Natural killer cell (primary cell): ENCODE results near the gene NRF1. TPM values are rescaled to one million over a fixed set of nuclear protein-coding genes. Genes with fewer than 3 reads are reported as not detected.
"Not testable (repeated sequence)": the region's sequence is repeated elsewhere in the genome, so short reads cannot be mapped to it uniquely, and the experiment has no call there.

Experiments used
- ATAC-seq, 3 donors: fragments of 150-1000 bp in 2 of 3; fragments of 200-7000 bp in 1 of 3; cut with Tn5 transposase; 1 replicate in 1 of 3; 2 replicates in 2 of 3; pipeline ENCODE4 v1.10.0; 2021; ENCODE audit warnings: mild to moderate bottlenecking in 2 of 3, moderate library complexity in 2 of 3
- DNase-seq, 2 donors: peaks; one replicate each; pipeline versions ENCODE4 v3.0.0 to v3.0.0-alpha.2; 2013 to 2021; ENCODE audit warnings: mixed read lengths in 1 of 2
- H3K27ac ChIP-seq: one replicate; pipeline ENCODE4 v1.5.1; 2013; ENCODE audit warnings: mild to moderate bottlenecking, low read length
- H3K27me3 ChIP-seq: one replicate; pipeline ENCODE4 v1.6.1; 2013; ENCODE audit warnings: low read length; ENCODE audit not compliant: control insufficient read depth, insufficient read depth
- H3K36me3 ChIP-seq: one replicate; pipeline ENCODE4 v1.6.1; 2013; ENCODE audit warnings: low read length; ENCODE audit not compliant: control insufficient read depth, insufficient read depth
- H3K4me1 ChIP-seq: one replicate; pipeline ENCODE4 v1.6.1; 2013; ENCODE audit warnings: low read length; ENCODE audit not compliant: control insufficient read depth, insufficient read depth
- H3K4me3 ChIP-seq: one replicate; pipeline ENCODE4 v1.5.1; 2013; ENCODE audit warnings: low read length
- H3K9me3 ChIP-seq: one replicate; pipeline ENCODE4 v1.6.1; 2013; ENCODE audit warnings: low read length; ENCODE audit not compliant: control insufficient read depth, insufficient read depth
- H3K27ac Mint-ChIP-seq, 2 donors: one replicate each; pipeline ENCODE4 v1.8.0; 2022; ENCODE audit warnings: mild to moderate bottlenecking in 2 of 2, mixed read lengths in 2 of 2, moderate library complexity in 1 of 2
- H3K27me3 Mint-ChIP-seq, 2 donors: one replicate each; pipeline ENCODE4 v1.8.0; 2022; ENCODE audit warnings: low read depth in 2 of 2, mixed read lengths in 2 of 2
- H3K36me3 Mint-ChIP-seq: one replicate; pipeline ENCODE4 v1.8.0; 2022; ENCODE audit warnings: mixed read lengths
- H3K4me1 Mint-ChIP-seq, 2 donors: one replicate each; pipeline ENCODE4 v1.8.0; 2022; ENCODE audit warnings: mixed read lengths in 2 of 2
- H3K4me3 Mint-ChIP-seq: one replicate; pipeline ENCODE4 v1.8.0; 2022; ENCODE audit warnings: mild to moderate bottlenecking, moderate library complexity, mixed read lengths
- H3K9me3 Mint-ChIP-seq, 2 donors: one replicate each; pipeline ENCODE4 v1.8.0; 2022; ENCODE audit warnings: mixed read lengths in 2 of 2
- WGBS: methylation state at CpG from one replicate; pipeline ENCODE4 v1.1.7; 2013; ENCODE audit warnings: missing lambda C conversion rate; ENCODE audit not compliant: insufficient coverage; 5-methylcytosine and 5-hydroxymethylcytosine counted together
- intact Hi-C: fragments of 100-400 bp; cut with micrococcal nuclease; formaldehyde crosslinking; loops from one replicate; pipeline ENCODE4 v1.14.2; 2022
- total RNA-seq, 4 donors: library from RNA; stranded (reverse); fragments of 120-200 nt in 1 of 4; gene quantifications; one replicate each; pipeline versions ENCODE4 v1.2.3 to v1.2.4, GENCODE V29; 2013 to 2022
- TF ChIP-seq, protein P1 (sequence below): fragments of 200-600 bp; IDR thresholded peaks from one replicate; pipeline ENCODE4 v1.8.0; 2022; ENCODE audit warnings: antibody characterized with exemption

Gene NRF1
- total RNA-seq, 3 donors from 2014 or later (not counting 1 experiment from before 2014, with no cell fraction given): 39.8 to 43.5 (median 40.1) TPM

DNA sequence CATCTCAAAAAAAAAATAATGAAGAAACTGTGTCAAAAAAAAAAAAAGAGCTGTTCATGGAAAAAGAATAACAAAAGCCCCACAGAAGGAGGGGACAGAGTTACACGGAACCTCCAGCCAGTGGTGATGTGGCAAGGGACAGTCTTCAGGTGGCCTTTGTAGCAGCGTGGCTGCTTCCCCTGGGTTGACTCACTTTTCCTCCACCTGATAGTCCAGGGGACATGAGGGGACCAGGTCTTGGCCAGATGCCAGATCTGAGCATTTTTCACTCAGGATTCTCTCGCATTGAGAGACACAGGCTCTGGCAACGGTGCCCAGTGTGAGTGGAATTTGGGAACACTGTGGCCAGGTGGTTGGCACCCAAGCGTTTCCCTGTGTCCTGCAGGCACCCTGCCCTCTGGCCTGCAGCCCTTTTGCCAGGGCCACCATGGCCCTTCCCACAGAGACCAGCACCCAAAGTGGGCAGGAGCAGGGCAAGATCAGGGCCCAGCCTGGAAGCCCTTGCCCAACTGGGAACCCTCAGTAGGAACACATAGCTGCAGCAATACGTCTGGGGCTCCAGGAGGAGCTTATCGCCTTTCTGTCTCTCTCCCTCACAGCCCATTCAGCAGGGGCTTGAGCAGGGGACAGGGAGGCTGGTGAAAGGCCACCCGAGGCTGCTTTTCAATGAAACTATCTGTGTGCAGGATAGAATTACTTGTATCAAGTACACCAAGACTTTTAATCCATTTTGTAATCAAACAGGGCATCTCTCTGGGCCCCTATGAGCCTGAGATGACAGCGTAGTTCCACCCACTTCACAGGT, 182.2 kb downstream of the NRF1 start:
- WGBS: 80% methylated on average over 8 of the region's 9 CpGs
- no peak for ATAC-seq
- peaks cover 12% of the 10 kb centered on the region in 2 donors for H3K27me3 Mint-ChIP-seq
- no peaks in the 10 kb centered on the region for H3K4me1 Mint-ChIP-seq
- Histone ChIP-seq H3K4me3 (no peak overlapping the region), H3K9me3 (no peaks in the 10 kb centered on the region), H3K4me1 (no peaks in the 10 kb centered on the region), H3K27ac (no peak overlapping the region), H3K36me3 (no peaks in the 10 kb centered on the region), H3K27me3 (no peaks in the 10 kb centered on the region)
- no peak overlapping the region for H3K27ac Mint-ChIP-seq
- H3K4me3 Mint-ChIP-seq: no peak overlapping the region
- no peak for DNase-seq
- intact Hi-C loops: no loop called here
- H3K36me3 Mint-ChIP-seq: no peaks in the 10 kb centered on the region
- H3K9me3 Mint-ChIP-seq: no peaks in the 10 kb centered on the region
- TF ChIP-seq, protein P1, sequence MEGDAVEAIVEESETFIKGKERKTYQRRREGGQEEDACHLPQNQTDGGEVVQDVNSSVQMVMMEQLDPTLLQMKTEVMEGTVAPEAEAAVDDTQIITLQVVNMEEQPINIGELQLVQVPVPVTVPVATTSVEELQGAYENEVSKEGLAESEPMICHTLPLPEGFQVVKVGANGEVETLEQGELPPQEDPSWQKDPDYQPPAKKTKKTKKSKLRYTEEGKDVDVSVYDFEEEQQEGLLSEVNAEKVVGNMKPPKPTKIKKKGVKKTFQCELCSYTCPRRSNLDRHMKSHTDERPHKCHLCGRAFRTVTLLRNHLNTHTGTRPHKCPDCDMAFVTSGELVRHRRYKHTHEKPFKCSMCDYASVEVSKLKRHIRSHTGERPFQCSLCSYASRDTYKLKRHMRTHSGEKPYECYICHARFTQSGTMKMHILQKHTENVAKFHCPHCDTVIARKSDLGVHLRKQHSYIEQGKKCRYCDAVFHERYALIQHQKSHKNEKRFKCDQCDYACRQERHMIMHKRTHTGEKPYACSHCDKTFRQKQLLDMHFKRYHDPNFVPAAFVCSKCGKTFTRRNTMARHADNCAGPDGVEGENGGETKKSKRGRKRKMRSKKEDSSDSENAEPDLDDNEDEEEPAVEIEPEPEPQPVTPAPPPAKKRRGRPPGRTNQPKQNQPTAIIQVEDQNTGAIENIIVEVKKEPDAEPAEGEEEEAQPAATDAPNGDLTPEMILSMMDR: no peak

DNA sequence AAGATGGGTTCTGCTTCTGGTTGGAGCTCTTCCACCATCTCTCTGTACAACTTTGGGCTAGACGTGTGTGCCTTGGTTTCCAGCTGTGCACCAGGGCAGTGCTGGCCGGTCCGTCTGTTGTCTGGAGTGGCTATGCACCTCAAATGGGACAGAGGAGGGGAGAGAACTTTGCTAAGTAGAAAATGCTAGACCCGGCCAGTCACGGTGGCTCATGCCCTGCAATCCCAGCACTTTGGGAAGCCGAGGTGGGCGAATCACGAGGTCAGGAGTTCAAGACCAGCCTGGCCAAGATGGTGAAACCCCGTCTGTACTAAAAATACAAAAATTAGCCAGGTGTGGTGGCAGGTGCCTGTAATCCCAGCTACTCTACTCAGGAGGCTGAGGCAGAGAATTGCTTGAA, 182.9 kb downstream of the NRF1 start:
- H3K27me3 Mint-ChIP-seq, H3K36me3 Mint-ChIP-seq, H3K36me3 ChIP-seq, H3K9me3 Mint-ChIP-seq, H3K27me3 ChIP-seq, H3K4me1 ChIP-seq, H3K4me3 ChIP-seq, ATAC-seq, H3K4me3 Mint-ChIP-seq, H3K4me1 Mint-ChIP-seq, DNase-seq, H3K27ac ChIP-seq, H3K27ac Mint-ChIP-seq, intact Hi-C loops, H3K9me3 ChIP-seq: not testable (repeated sequence)
- WGBS: 85% methylated on average over 9 of the region's 9 CpGs

DNA sequence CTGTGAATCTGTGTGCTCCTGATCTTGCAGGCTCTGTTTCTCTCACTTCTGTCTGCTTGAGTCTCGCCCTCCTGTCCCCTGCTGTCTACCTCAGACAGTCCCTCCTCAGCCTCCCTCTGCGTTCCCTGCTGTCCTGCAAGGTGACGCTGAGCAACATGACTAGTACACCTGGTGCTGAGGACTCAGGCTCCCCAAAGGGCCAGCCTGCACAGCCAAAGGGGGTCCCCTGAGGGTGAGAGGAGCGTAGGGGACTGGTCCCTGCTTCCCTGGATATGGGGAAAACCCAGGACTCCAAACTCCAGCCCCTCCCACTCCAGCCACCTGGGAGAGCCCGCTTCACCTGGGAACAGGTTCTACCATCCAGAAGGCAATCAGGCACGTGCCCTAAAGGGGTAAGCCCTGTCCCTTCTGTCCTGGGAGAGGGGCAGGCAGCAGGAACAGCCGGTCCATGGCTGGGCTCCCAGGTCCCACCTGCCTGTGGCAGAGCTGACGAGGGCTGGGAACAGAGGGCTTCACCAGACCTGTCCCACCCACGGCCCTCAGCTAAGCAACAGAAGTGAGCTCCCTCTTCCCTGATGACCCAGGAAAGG, 184.8 kb downstream of the NRF1 start:
- no peaks in the 10 kb centered on the region for H3K27me3 ChIP-seq
- H3K36me3 ChIP-seq: no peaks in the 10 kb centered on the region
- Mint-ChIP-seq H3K27ac (no peak overlapping the region), H3K36me3 (no peaks in the 10 kb centered on the region), H3K9me3 (no peaks in the 10 kb centered on the region), H3K4me3 (no peak overlapping the region), H3K27me3 (peaks cover 0 to 8% of the 10 kb centered on the region in 2 donors), H3K4me1 (no peaks in the 10 kb centered on the region)
- H3K9me3 ChIP-seq: no peaks in the 10 kb centered on the region
- ATAC-seq (no peak), DNase-seq (no peak)
- H3K4me1 ChIP-seq: no peaks in the 10 kb centered on the region
- H3K27ac ChIP-seq: no peak overlapping the region
- intact Hi-C loops: no loop called here
- TF ChIP-seq, protein P1: no peak
- no peak overlapping the region for H3K4me3 ChIP-seq
- 90% methylated on average over 9 of the region's 9 CpGs for WGBS

DNA sequence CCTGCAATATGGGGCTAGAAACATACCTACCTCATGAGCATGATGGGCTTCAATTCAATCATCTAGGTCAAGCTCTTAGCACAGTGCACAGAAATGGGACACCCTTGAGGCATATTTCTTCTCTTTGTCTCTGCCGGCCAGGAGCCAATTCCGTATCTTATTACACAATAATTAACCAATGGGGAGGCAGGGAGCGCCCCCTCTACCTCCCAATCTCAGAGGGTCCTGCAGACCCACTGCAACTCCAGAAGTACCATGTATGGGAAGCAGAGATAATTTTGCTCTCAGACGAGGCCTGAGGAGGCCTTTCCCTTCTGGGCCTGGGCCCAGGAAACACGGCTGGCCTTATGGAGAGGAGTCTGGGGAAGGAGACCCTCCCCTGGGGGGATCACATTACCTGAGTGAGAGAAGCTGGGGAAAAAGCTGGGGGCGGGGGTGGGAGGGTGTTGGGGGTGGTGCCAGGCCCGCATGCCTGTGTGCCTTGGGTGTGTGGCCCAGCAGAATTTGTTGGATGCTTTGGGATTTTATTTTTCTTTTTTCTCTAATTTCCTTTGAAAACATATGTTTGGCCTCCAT, 185.8 kb downstream of the NRF1 start:
- H3K9me3 Mint-ChIP-seq: no peaks in the 10 kb centered on the region
- Histone ChIP-seq H3K27me3 (no peaks in the 10 kb centered on the region), H3K4me1 (no peaks in the 10 kb centered on the region), H3K27ac (no peak overlapping the region), H3K9me3 (no peaks in the 10 kb centered on the region), H3K4me3 (no peak overlapping the region), H3K36me3 (no peaks in the 10 kb centered on the region)
- WGBS: 81% methylated on average over 6 of the region's 7 CpGs
- no peak overlapping the region for H3K27ac Mint-ChIP-seq
- peaks cover 0 to 5% of the 10 kb centered on the region in 2 donors for H3K27me3 Mint-ChIP-seq
- TF ChIP-seq, protein P1: no peak
- intact Hi-C loops: no loop called here
- no peaks in the 10 kb centered on the region for H3K4me1 Mint-ChIP-seq
- H3K36me3 Mint-ChIP-seq: no peaks in the 10 kb centered on the region
- H3K4me3 Mint-ChIP-seq: no peak overlapping the region
- DNase-seq (no peak), ATAC-seq (no peak)
